ENCODE data around the gene CAMK2B.

CAMK2B gene

DNA sequence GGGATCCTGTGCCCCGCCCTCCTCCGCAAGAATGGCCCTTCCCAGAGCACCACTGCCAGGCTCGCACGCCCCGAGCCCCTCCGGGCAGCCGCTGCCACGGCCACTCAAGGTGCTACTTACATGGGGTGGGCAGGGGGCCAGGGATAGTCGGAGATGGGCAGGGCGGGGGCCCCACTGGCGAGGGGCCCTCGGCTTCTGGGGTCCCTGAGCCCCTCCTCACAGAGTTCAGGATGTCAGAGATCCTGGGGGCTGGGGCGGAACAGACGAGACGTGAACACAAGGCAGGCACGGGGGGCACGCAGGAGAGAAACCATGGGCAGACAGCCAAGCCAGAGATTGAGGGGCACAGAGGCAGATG lies 99.0 kb downstream of the CAMK2B start:
- in situ Hi-C loops (cut with MboI; ENCODE audit: low sequenced_read_pairs, unreplicated experiment) = no loop called here
- DNase-seq (ENCODE audit: low spot score) = no peak
- TF ChIP-seq, protein P1, sequence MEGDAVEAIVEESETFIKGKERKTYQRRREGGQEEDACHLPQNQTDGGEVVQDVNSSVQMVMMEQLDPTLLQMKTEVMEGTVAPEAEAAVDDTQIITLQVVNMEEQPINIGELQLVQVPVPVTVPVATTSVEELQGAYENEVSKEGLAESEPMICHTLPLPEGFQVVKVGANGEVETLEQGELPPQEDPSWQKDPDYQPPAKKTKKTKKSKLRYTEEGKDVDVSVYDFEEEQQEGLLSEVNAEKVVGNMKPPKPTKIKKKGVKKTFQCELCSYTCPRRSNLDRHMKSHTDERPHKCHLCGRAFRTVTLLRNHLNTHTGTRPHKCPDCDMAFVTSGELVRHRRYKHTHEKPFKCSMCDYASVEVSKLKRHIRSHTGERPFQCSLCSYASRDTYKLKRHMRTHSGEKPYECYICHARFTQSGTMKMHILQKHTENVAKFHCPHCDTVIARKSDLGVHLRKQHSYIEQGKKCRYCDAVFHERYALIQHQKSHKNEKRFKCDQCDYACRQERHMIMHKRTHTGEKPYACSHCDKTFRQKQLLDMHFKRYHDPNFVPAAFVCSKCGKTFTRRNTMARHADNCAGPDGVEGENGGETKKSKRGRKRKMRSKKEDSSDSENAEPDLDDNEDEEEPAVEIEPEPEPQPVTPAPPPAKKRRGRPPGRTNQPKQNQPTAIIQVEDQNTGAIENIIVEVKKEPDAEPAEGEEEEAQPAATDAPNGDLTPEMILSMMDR (IDR thresholded peaks at IDR 0.05; ENCODE audit: borderline replicate concordance, control extremely low read depth, extremely low read depth, insufficient read depth, missing control alignments) = no peak

DNA sequence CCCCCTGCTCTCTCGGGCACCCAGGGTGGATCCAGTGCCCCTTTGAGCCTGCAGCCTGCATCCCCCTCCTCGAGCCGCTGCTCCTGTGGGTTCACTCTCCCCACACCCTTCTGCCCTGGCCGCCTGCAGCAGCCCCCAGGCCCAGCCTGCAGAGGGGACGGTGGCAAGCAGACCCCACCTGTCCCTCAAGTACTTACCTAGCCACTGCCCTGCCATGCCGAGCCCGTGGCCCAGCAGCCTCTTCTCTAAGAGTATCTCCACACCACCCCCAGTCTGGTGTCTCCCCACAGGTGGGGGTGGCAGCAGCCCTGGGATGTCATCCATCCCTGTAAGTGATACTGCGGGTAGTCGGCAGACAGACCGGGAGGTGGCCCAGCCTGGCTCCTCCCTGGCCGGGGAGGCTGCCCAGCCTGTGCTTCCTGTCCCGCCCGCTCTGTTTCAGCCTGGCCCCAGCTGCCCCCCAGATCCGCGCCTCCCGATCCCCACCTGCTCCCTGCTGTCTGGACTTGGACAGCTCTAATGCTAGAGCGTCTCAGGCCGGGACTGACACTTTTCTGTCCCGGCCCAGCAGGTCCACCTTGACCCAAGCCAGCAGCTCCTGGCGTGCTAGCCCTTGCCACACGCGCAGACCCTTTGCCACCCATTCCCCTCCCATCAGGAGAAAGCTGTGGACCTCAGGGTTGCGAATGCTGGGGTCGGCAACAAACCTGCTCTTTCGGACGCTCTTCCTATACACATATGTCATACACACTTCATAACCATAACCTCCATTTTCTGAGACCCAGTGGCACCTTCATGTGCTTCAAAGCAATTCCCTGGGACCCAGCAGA lies 99.6 kb downstream of the CAMK2B start:
- TF ChIP-seq, protein P1 (IDR thresholded peaks at IDR 0.05; ENCODE audit: borderline replicate concordance, control extremely low read depth, extremely low read depth, insufficient read depth, missing control alignments) = no peak
- in situ Hi-C loops (cut with MboI; ENCODE audit: low sequenced_read_pairs, unreplicated experiment) = no loop called here
- DNase-seq (ENCODE audit: low spot score) = no peak

DNA sequence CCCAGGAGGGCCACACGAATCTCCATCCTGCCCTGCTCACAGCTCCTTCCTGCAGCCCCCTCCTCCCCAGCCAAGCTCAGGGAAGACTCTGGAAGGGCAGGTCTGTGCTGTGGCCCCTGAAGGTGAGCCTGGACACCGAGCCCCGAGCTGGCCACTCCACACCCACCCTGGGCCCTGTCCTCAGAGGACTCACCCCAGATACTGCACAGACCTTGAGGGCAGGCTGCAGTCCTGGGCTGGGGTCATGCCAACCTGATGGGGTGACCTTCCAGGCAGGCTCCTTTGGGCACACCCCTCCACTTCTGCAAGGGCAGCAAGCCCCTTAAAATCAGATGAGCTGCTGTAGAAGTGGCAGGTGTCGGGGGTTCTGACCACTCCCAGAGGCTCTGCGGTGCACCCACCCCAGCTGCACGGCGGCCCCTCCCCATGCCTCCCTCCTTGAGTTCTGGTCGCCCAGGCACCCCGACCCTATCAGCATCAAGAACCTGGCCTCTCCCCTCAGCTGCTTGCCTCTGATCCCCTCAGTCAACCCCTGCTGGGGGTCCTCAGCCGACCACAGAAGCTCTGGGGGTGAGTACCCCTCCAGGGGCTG lies 100.3 kb downstream of the CAMK2B start:
- TF ChIP-seq, protein P1 (IDR thresholded peaks at IDR 0.05; ENCODE audit: borderline replicate concordance, control extremely low read depth, extremely low read depth, insufficient read depth, missing control alignments) = no peak
- no peak for DNase-seq (ENCODE audit: low spot score)
- in situ Hi-C loops (cut with MboI; ENCODE audit: low sequenced_read_pairs, unreplicated experiment) = no loop called here

DNA sequence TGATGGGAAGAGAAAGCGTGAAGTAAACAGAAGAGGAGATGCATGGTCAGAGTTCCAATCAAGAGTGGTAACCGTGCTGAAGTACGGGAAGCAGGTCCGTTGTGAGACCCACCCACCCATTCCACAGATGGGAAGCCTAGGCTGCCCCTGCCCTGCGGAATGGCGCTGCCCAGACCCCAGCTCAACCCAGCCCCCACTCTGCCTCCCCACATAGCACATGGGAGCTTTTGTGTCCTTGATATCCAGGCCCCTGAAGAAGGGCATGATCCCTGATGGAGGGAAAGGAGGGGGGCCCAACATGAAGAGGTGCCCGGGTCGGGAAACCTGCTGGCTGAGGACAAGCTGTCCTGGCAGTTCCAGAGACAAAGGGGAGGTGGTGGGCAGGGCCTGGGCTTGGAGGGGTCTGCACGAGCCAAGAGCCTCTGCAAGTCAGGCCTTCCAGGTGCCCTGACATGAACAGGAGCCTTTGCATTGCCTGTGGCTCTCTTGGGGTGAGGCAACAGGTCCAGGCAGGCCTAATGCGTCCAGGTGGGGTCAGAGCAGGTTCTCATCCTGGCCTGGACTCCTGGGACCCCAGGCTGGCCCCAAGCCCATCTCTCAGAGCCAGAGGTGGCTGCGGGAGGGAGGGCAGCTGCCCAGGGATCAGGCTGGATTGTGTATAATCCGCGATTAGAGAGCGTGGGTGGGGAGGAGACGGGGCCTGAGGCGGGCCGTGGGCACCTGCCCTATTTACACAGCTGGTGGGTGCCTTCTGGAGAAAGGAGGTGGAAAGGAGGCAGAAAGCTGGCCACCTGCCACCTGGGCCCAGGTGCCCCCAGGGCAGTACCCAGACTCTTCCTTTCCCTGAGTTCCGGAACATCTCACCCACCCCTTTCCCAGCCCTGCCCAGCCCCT lies 101.1 kb downstream of the CAMK2B start:
- TF ChIP-seq, protein P1 (IDR thresholded peaks at IDR 0.05; ENCODE audit: borderline replicate concordance, control extremely low read depth, extremely low read depth, insufficient read depth, missing control alignments) = no peak
- in situ Hi-C loops (cut with MboI; ENCODE audit: low sequenced_read_pairs, unreplicated experiment) = no loop called here
- DNase-seq (ENCODE audit: low spot score) = no peak

DNA sequence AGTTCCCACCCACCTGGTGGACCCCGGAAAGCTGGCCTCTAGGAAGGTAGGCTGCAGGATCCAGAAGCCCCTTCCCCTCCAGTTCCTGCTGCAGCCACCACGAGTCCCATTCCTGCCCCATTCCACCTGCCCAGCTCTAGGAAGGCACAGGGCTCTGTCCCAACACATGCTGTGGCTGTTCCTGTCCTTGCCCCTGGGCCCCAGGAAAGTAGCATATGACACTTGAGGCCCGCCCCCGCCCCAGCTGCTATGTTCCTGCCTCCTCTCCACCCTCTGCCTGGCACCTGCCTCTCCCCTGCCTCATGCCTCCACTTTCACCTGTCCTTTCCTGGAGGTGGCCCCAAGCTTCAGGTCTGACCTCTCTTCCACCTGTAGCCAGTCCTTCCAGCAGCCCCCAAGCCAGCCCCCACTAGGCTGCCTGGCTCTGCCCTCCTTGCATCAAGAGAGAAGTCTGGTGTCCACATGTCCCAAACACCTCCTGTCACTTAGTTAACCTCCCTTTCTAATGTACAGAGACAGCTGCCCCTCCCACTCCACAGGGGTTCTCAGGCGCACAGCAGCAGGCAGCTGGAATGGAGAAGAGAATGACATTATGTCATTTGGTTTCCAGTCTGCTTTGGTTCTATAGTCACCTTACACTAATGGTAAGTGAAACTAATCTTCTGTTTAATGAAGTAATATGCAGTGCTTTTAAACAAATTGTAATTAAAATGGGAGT lies 101.9 kb downstream of the CAMK2B start:
- TF ChIP-seq, protein P1 (IDR thresholded peaks at IDR 0.05; ENCODE audit: borderline replicate concordance, control extremely low read depth, extremely low read depth, insufficient read depth, missing control alignments) = no peak
- in situ Hi-C loops (cut with MboI; ENCODE audit: low sequenced_read_pairs, unreplicated experiment) = no loop called here
- DNase-seq (ENCODE audit: low spot score) = no peak

DNA sequence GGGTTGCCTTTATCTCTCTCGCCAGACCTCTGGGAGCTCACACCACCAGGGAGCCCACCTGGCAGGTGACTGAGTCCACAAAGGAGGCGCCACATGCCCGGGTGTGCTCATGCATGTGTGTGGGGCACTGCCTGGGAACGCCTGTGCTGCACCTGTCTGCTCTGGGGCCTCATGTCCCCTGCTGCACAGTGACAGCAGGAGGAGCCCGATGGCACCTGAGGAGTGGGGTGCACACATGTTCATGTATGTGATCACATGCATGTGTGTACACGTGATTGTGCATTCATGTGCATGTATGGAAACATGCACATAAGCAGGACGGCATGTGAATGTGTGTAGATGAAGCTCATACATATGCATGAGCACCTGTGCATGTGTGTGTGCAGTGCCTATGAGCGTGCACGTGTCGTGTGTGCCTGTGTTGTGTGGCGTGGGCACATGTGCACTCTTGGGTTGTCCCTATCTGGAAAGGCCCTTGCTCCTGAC lies 102.6 kb downstream of the CAMK2B start:
- no peak for DNase-seq (ENCODE audit: low spot score)

More for the DNA sequence above, 102.6 kb downstream of the CAMK2B start:
- in situ Hi-C loops (cut with MboI; ENCODE audit: low sequenced_read_pairs, unreplicated experiment) = no loop called here
- TF ChIP-seq, protein P1 (IDR thresholded peaks at IDR 0.05; ENCODE audit: borderline replicate concordance, control extremely low read depth, extremely low read depth, insufficient read depth, missing control alignments) = no peak
